Heart left ventricle (tissue), 13 donors: Measurements from ENCODE around the gene CAMK2B.

Source experiments
- POLR2A ChIP-seq, 2 donors: fragments of 450-650 bp; IDR thresholded peaks; one replicate each; pipeline ENCODE4 v1.6.1; 2017; ENCODE audit warnings: antibody characterized with exemption in 2 of 2, mild to moderate bottlenecking in 2 of 2, moderate library complexity in 2 of 2
- TF ChIP-seq, protein P1 (sequence below), 12 donors: fragments of 200-600 bp; sonication (generic) in 4 of 12; IDR thresholded peaks; one replicate each; pipeline versions ENCODE4 v1.5.0 to v1.8.0; 2018 to 2022; ENCODE audit warnings: antibody characterized with exemption in 12 of 12, mild to moderate bottlenecking in 5 of 12
- donor health status: ischemic (EF 13 %, LVEDD 7.1; RV severe dilation, severe dysfunction).
- donor health status: DM: no; HTN: yes; CAD: no.
- donor health status: DM: no; HTN: no; CAD: no.
- donor health status: ischemic (EF 25% LVEDD 6.9; RV normal size, moderate dysfunction).
- donor health status: ischemic (EF 25% LVEDD 5.7; RV mildly dilated, moderate dysfunction).
- donor health status: ischemic (EF 35%, LVEDD 5.7; RV mildly dilated, moderate dysfunction).
- donor health status: nonischemic (EF 11% LVEDD 7.7; RV severe dilation, severe dysfunction).
- donor health status: DM: yes; HTN: yes; CAD: no.
- donor health status: PGD.
- donor health status: ischemic (EF 29% LVEDD 5.4; RV normal size, mild dysfunction).
- donor health status: nonischemic (EF 23%, LVEDD 6.1; RV moderate dilation, normal function).

DNA sequence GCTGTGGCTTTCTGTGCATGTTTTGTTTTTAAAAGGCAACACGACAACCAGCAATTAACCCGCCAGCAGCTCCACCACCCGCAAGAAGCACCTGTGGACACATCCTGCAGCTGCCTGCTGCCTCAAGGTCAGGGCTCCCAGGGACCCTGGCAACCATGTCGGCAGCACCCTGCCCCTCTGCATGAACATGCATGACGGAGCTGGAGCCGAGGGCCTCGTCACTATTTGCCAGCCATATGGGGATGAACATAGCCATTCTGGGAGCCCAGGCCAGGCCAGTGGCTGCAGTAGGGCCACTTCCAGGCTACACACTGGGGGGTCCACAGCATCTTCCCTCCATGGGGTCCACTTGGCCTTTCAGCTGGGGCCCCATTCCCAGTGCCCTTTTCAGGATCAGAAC lies 52.9 kb downstream of the CAMK2B start:
- TF ChIP-seq, protein P1, sequence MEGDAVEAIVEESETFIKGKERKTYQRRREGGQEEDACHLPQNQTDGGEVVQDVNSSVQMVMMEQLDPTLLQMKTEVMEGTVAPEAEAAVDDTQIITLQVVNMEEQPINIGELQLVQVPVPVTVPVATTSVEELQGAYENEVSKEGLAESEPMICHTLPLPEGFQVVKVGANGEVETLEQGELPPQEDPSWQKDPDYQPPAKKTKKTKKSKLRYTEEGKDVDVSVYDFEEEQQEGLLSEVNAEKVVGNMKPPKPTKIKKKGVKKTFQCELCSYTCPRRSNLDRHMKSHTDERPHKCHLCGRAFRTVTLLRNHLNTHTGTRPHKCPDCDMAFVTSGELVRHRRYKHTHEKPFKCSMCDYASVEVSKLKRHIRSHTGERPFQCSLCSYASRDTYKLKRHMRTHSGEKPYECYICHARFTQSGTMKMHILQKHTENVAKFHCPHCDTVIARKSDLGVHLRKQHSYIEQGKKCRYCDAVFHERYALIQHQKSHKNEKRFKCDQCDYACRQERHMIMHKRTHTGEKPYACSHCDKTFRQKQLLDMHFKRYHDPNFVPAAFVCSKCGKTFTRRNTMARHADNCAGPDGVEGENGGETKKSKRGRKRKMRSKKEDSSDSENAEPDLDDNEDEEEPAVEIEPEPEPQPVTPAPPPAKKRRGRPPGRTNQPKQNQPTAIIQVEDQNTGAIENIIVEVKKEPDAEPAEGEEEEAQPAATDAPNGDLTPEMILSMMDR (IDR thresholded peaks at IDR 0.05), result no peak
- no peak for TF ChIP-seq POLR2A (IDR thresholded peaks at IDR 0.05)
